NCI-H2107 (cell line): ENCODE data around the gene NXN.
"Not testable (repeated sequence)": the region's sequence is repeated elsewhere in the genome, so short reads cannot be mapped to it uniquely, and the experiment has no call there.

Source experiments
- DNase-seq: peaks from one replicate; lab custom pipeline; 2025; lab: John Stamatoyannopoulos, UW

NXN gene

DNA sequence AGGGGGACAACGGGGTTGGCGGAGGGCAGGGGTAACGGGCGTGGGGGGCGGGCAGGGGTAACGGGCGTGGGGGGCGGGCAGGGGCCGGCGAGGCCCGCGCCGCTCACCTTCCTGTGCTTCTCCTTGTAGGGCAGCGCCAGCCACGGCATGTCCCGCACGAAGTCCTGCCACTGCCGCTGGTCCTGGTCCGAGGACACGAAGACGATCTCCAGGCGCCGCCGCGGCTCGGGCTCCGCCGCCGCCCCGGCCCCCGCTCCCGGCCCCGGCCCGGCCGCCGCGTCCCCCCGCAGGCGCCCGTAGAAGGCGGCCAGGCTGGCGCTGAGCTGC, 401 bp downstream of the NXN start:
- DNase-seq: no peak

DNA sequence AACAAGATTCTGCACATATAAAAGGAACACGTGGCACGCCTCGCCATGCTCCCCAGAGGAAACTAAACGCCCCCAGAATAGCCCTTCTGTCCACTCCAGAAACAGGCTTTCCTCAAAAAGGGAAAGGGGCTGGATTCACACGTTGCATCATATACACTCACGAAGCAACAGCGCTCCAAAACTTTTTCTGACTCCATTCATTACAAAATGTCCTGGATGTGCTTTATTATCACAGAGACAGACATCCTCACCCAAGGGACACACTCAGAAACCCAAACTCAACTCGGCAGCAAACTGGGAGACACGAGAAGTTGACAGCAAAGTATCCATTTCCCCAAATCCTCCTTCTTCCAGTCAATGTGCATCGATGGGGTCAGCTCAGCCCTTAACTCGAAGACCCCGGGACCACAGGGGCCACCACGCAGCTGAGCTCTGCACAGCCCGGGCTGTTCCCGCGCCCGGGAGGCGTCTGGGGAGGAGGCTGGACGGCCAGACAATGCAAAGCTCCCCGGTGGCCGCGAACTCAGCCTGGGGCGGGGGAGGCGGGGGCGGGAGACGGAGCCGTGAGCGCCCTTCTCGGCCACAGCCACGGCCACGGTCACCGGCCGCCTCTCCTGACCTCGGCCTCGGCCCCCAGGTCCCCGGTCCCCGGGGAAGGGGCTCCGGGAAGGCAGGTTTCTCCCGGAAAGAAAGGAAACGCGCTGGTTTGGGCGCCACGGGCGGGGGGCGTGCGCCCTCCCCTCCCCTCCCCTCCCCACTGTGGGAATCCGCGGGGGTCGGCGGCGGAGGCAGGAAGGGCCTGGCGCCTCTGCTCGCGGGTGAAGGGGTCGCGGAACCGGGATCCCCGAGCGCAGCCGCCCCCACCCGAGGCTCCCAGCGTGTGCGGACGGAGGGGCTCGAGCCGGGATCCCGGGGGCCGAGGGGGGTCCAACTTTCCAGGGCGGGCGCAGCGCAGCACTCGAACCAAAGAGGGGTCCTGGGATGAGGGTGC, 1.2 kb downstream of the NXN start:
- DNase-seq: no peak

DNA sequence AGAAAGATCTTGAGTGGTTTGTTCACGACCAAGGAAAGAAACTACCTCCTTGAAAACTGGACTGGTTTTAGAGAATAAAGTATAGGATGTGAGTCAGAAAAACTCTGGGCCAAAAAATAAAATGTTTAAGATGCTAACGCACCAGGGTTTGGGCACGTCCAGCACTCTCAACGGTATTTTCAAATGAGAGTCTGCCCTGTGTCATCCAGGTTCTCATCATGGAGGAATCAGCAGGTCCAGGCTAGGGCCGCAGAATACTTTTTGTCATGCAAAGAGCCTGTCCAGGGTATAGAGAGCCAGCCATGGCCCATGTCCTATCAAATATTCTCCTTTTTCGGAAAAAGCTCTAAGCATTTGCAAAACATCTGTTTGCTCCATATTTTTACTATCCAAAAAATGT, 2.4 kb downstream of the NXN start:
- DNase-seq: no peak

- DNase-seq: no peak
These were observed 3.3 kb downstream of the NXN start for GRCh38 chr17:976312-976711.

GRCh38 chr17:975371-975915, 4.1 kb downstream of the NXN start:
- no peak for DNase-seq

- not testable (repeated sequence) for DNase-seq
These were observed 4.8 kb downstream of the NXN start for GRCh38 chr17:974778-975177.

- DNase-seq: no peak
These were observed 6.5 kb downstream of the NXN start for GRCh38 chr17:973053-973452.

DNA sequence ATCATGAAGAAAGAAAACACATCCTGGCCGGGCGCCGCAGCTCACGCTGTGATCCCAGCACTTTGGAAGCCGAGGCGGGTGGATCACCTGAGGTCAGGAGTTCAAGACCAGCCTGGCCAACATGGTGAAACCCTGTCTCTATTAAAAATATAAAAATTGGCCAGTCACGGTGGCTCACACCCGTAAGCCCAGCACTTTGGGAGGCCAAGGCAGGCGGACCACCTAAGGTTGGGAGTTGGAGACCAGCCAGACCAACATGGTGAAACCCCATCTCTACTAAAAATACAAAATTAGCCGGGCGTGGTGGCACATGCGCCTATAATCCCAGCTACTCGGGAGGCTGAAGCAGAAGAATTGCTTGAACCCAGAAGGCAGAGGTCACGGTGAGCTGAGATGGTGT, 7.7 kb downstream of the NXN start:
- not testable (repeated sequence) for DNase-seq

DNA sequence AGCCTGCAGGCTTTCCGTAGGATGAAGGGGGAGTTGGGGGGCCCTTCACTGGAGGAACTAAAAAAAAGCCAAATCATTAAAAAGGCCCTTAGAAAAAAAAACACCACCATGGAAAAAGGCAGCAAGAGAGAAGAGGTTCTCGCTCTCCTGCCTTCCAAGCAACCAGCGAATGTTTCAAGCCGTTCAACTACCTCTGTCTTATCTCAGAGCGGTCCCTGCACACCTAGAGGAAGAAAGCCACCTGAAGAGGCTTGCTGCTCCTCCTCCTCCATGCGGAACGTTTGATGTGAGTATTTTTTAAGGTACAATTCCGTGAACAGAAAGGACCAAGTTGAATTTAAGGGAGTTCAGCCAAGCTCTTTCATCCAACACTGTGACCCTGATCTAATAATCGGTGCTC, 9.2 kb downstream of the NXN start:
- DNase-seq: no peak

GRCh38 chr17:969811-970355, 9.7 kb downstream of the NXN start:
- DNase-seq: no peak

- no peak for DNase-seq
These were observed 10.5 kb downstream of the NXN start for GRCh38 chr17:968812-969730.

DNA sequence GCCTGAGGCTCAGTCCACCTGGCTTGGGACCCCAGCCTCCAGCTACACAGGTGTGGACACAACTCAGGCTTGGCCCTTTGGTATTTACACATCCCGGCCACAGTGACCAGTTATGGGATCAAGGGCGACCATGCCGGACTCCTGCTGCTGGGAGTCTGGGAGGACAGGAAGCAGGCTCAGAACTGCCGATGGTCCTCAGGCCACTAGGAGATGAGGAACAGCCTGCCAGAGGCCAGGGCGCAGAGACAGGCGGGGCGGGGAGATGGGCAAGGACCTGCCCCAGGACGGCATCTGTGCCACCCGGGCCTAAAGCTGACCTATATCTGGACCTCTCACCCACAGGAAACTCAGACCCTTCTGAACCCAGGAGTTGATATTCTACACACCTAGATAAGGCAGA, 12.5 kb downstream of the NXN start:
- no peak for DNase-seq

DNA sequence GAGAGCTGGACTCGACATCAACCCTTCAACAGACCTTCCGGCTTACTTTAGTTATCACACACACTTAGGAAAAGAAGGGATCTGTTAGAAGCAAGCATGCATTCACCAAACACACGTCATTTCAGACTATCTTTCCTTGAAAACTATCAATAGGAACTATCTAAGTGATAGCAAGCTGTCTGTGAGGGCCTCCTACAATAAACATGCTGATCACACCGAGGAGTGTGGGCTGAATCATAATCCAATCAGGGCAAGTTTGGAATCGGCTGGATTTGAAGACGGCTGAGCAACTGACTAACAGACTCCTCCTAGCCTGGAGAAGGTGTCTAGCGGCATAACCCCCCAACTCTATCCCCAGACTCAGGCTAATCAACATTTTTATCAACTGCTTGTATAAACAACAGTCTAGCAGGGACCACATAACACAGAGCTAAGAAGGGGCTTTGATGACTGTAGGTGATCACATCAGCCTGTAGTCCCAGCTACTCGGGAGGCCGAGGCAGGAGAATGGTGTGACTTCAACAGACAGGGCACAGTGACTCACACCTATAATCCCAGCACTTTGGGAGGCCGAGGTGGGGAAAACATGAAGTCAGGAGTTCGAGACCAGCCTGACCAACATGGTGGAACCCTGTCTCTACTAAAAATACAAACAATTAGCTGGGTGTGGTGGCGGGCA, 14.1 kb downstream of the NXN start:
- no peak for DNase-seq

DNA sequence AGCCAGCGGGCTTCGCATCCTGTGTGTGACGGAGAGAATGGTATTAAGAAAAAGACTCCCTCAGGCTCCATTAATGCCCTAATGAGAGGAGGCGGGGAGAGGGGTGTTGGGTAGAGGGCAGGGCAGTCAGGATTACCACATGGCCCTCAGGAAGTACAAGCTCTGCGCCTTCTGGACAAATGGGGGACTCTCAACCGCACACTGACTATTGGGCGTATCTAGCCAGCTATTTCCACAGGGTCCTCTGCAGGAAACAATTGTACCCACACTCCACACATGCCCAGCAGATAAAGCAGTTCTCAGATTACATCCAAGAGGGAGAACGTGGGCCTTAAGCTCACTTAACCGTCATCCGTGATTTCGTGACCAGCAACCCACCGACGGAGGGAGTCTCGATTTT, 14.7 kb downstream of the NXN start:
- DNase-seq: no peak

- DNase-seq: no peak
These were observed 16.9 kb downstream of the NXN start for GRCh38 chr17:962670-963069.

GRCh38 chr17:962166-962565, 17.4 kb downstream of the NXN start:
- DNase-seq: no peak

DNA sequence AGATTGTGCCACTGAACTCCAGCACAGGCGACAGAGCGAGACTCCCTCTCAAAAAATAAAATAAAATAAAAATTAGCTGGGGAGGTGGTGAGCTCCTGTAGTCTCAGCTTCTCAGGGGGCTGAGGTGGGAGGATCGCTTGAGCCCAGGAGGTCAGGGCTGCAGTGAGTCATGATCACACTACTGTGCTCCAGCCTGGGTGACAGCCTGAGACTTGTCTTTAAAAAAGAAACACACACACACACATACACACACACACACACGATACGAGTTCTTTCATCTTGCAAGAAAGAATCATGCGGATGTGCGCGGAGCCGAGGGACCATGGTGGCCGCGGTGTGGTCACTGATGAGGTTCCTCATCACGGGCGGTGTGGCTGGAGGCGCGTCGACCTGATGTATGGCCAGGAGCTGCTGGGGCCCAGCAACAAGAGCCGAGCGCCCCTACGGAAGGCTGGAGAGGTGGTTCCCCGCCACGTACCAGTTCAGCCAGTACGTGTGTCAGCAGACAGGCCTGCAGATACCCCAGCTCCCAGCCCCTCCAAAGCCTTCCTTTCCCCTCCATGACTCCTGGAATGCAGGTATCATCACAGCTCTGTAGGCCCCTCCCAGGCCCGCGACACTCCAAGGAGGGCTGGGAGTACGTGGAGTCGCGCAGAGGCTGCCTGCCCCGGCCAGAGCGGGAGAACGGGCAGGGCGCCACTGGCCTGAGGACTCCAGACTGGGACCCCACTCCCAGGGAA, 20.7 kb downstream of the NXN start:
- no peak for DNase-seq

- no peak for DNase-seq
These were observed 21.6 kb downstream of the NXN start for GRCh38 chr17:957856-958421.

DNA sequence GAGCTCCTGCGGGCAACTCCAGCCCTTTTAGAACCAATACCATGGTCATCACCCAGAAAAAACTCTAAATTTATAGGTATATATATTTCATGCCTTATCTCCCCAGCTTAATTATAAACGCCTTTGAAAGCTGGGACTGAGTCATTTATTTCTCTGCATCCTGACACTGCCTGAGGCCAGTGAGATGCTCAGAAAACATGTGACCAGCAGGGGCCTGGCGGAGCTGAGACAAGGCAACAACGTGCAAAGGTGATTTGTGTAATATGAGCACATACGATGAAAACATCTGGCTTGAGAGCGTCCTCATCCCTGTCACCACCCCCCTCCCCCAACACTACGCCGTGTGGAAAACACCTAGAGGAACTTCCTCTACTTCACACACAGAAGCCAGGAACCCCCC, 22.7 kb downstream of the NXN start:
- DNase-seq: no peak

DNA sequence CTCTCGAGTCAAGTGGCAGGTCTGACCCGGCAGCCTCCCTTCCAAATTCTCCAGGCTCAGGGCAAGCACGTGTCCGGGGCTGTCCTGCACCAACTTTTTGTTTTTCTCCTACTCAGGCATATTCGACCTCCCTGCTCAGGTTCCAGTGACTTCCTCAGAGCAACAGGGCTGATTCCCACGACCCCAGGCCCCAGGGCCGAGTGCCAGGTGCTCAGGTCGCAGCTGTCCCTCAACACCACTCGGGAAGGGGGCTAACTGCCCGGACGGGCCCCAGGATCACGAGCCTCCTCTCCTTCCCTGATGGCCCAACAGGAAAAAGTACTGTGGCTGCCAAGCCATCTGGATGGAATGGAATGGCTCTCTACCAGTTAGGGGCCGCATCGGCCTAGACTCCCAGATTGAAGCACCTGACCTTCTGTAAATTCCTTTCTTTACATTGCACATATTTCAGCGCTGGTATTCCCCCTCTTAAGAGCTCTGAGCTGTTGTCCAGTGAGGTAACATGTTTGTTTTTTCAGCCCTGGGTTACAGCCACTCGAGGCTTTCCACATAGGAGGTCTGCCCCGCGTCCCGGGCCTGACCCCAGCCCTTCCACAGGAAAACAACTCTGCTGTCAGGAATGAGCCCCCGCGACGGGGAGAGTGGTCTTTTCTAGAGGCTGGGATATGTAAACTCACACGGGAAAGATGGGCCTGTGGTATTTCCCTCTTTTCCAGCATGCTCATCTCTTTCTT, 25.0 kb downstream of the NXN start:
- no peak for DNase-seq
